UCSD-AML1 (cell line): ENCODE measurements around the gene ST6GALNAC6.
"Not testable (repeated sequence)": the region's sequence is repeated elsewhere in the genome, so short reads cannot be mapped to it uniquely, and the experiment has no call there.

Experiments used
- DNase-seq: peaks from one replicate; lab custom pipeline; 2025; ENCODE audit not compliant: unreplicated experiment; lab: John Stamatoyannopoulos, UW

Gene ST6GALNAC6

DNA sequence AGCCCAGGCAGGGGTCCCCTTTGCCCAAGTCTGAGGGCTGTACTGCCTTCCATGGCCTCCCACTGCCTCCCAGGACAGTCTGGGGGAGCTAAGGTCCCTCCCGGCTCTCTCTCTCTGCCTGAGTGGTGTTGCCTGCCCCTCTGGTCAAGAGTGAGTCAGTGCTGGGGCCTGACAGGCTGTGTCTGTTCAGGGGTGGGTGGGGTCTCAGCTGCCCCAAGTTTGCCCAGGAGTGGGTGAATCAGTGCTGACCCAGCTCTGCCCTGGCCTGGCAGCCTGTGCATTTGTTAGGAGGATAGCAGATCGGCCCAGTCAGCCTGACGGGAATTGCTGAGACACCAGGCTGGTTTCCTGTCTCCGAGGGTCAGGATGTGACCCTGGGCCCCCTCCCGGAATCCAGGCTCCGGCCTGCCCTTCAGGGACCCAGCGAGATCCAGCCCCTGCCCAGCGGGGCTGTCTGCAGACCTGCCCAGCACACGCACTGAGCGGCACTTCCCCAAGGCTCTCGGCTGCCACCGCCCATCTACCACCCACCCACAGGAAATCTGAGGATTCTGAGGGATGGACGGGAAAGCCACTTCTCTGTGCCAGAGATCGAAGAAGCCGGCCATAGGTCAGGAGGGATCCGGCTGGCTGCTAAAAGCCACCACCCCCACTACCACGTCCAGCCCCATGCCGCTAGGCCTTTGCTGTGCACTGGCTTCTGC, 60.9 kb downstream of the ST6GALNAC6 start:
- peak; percentile 63 for DNase-seq

DNA sequence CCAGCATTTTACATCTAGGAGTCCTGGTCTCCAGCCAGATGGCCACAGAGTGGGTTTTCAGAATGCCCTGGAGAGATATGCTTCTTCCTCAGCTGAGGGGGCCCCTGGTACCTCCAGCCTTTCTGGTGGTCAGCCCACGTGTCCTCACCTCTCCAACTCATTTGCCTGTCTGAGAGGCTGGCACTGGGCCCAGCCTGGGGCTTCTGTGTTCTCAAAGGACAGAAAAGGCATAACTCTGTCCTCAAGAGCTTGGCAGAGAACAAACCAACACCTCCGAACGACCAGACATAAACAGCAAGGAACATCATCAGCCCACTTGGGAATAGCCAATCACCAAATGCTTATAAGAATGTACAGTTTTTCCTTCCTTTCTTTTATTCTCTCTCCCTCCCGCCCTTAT, 62.1 kb downstream of the ST6GALNAC6 start:
- no peak for DNase-seq

DNA sequence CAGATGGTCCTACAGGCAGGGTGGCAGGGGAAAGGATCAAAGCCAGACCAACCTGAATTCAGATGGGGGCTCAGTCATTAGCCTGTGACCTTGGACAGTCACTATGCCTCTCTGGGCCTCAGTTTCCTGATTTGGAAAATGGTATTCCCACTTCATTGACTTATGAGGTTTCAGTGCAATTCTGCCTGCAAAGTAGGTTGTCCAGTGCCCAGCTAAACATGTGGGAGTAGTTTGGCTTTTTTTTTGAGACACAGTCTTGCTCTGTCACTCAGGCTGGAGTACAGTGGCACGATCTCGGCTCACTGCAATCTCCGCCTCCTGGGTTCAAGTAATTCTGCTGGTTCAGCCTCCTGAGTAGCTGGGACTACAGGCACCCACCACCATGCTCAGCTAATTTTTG, 62.8 kb downstream of the ST6GALNAC6 start:
- DNase-seq: not testable (repeated sequence)

DNA sequence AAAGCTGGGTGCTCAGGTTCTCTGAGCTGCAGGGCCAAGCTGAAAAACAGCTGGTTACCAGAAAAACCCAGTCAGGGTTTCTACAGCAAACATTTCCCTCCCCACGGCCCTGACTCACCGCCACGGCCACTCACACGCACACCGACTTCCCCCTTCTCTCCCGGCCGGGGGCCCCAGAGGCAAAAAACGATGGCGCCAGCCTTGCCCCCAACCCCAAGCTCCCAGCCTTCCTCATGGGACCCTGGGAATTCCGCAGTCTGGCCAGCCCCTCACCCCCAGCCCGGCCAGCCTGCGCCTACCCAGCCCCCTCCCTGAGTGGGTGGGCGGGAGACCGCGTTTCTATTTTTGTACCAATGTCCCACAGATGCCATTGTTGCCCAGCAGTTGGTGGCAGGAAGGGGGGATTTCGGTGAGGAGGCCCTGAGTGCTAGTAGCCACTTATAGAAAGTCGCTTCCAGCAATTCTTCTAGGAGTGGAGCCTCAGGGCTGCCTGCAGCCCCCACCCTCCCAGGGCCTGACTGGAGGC, 63.3 kb downstream of the ST6GALNAC6 start:
- DNase-seq: peak; percentile 46
